HepG2 (cell line): ENCODE measurements around the gene SERTAD1. TPM values are rescaled to one million over a fixed set of nuclear protein-coding genes. Genes with fewer than 3 reads are reported as not detected.

Experiments used
- CAMTA2 ChIP-seq: sonication (generic); formaldehyde crosslinking; IDR thresholded peaks from 2 replicates; pipeline ENCODE4 v1.4.0; 2020; ENCODE audit warnings: mild to moderate bottlenecking, missing genetic modification reagents, borderline replicate concordance
- ERF ChIP-seq: IDR thresholded peaks from 2 replicates; pipeline ENCODE4 v1.6.1; 2018; ENCODE audit warnings: missing biosample characterization, missing genetic modification reagents
- FOSL1 ChIP-seq: sonication (generic); formaldehyde crosslinking; IDR thresholded peaks from 2 replicates; pipeline ENCODE4 v1.9.0; 2021; ENCODE audit warnings: missing genetic modification reagents, borderline replicate concordance
- FOXK2 ChIP-seq: fragments of 450-650 bp; IDR thresholded peaks from 2 replicates; pipeline ENCODE4 v1.6.1; 2016
- HMG20A ChIP-seq: IDR thresholded peaks from 2 replicates; pipeline ENCODE4 v1.6.1; 2016; ENCODE audit warnings: borderline replicate concordance
- ISL2 ChIP-seq: sonication (generic); formaldehyde crosslinking; IDR thresholded peaks from 2 replicates; pipeline ENCODE4 v1.5.0; 2020; ENCODE audit warnings: missing genetic modification reagents
- KDM5A ChIP-seq: fragments of 200-600 bp; sonication (generic); IDR thresholded peaks from 2 replicates; pipeline ENCODE4 v1.7.0; 2018; ENCODE audit warnings: antibody characterized with exemption, mild to moderate bottlenecking, low read length, borderline replicate concordance
- MAFF ChIP-seq: IDR thresholded peaks from 2 replicates; pipeline ENCODE4 v1.6.1; 2011; ENCODE audit warnings: low read depth, low read length, improper control_type of control experiment
- MIER3 ChIP-seq: IDR thresholded peaks from 2 replicates; pipeline ENCODE4 v1.6.1; 2016; ENCODE audit warnings: missing compliant biosample characterization, borderline replicate concordance
- MTF1 ChIP-seq: sonication (generic); formaldehyde crosslinking; IDR thresholded peaks from 2 replicates; pipeline ENCODE4 v1.5.0; 2020; ENCODE audit warnings: missing genetic modification reagents
- NFE2 ChIP-seq: sonication (generic); formaldehyde crosslinking; IDR thresholded peaks from 2 replicates; pipeline ENCODE4 v1.4.0; 2020; ENCODE audit warnings: missing genetic modification reagents
- NFIC ChIP-seq: IDR thresholded peaks from 2 replicates; pipeline ENCODE4 v1.6.1; 2012; ENCODE audit warnings: mild to moderate bottlenecking, low read length, inconsistent platforms
- NFYC ChIP-seq: IDR thresholded peaks from 2 replicates; pipeline ENCODE4 v1.6.1; 2016; ENCODE audit warnings: missing genetic modification reagents, missing compliant biosample characterization
- SIN3A ChIP-seq: IDR thresholded peaks from 2 replicates; pipeline ENCODE4 v1.6.1; 2011; ENCODE audit warnings: low read depth, mild to moderate bottlenecking, control low read depth, low read length, borderline replicate concordance
- SP1 ChIP-seq, 2 experiments: fragments of 450-650 bp in 1 of 2; sonication (generic) in 1 of 2; formaldehyde crosslinking in 1 of 2; IDR thresholded peaks; 2 replicates each; pipeline versions ENCODE4 v1.4.0 to v1.6.1; 2016 to 2020; ENCODE audit warnings: missing genetic modification reagents in 1 of 2
- THAP7 ChIP-seq: sonication (generic); formaldehyde crosslinking; IDR thresholded peaks from 2 replicates; pipeline ENCODE4 v1.8.1; 2023; ENCODE audit warnings: mild to moderate bottlenecking, missing genetic modification reagents
- ZBTB7B ChIP-seq: sonication (generic); formaldehyde crosslinking; IDR thresholded peaks from 2 replicates; pipeline ENCODE4 v1.4.0; 2020; ENCODE audit warnings: missing genetic modification reagents
- ZC3H13 ChIP-seq: sonication (generic); formaldehyde crosslinking; IDR thresholded peaks from 2 replicates; pipeline ENCODE4 v1.8.1; 2023; ENCODE audit warnings: mild to moderate bottlenecking, missing genetic modification reagents, moderate library complexity
- ZMAT5 ChIP-seq: sonication (generic); formaldehyde crosslinking; IDR thresholded peaks from 2 replicates; pipeline ENCODE4 v1.5.0; 2020; ENCODE audit warnings: mild to moderate bottlenecking, low read depth, missing genetic modification reagents, borderline replicate concordance
- ZNF292 ChIP-seq: sonication (generic); formaldehyde crosslinking; IDR thresholded peaks from 2 replicates; pipeline ENCODE4 v1.8.1; 2022; ENCODE audit warnings: mild to moderate bottlenecking, low read depth, missing genetic modification reagents, borderline replicate concordance
- ZNF557 ChIP-seq: sonication (generic); formaldehyde crosslinking; IDR thresholded peaks from 2 replicates; pipeline ENCODE4 v1.4.0; 2020; ENCODE audit warnings: missing genetic modification reagents
- ZNF607 ChIP-seq: sonication (generic); formaldehyde crosslinking; IDR thresholded peaks from 2 replicates; pipeline ENCODE4 v1.5.1; 2020; ENCODE audit warnings: missing genetic modification reagents, mild to moderate bottlenecking, borderline replicate concordance
- ZNF746 ChIP-seq: sonication (generic); formaldehyde crosslinking; IDR thresholded peaks from 2 replicates; pipeline ENCODE4 v1.8.0; 2022; ENCODE audit warnings: mild to moderate bottlenecking, missing genetic modification reagents
- ZNF792 ChIP-seq: IDR thresholded peaks from 2 replicates; pipeline ENCODE4 v1.6.1; 2016
- ZNF891 ChIP-seq: sonication (generic); formaldehyde crosslinking; IDR thresholded peaks from 2 replicates; pipeline ENCODE4 v1.5.0; 2020; ENCODE audit warnings: mild to moderate bottlenecking, missing genetic modification reagents
- polyA plus RNA-seq, 8 experiments: library from polyadenylated mRNA; depleted of rRNA in 3 of 8; stranded (reverse) in 7 of 8; unstranded in 1 of 8; fragments of >200 nt; fragmentation: Illumina TruSeq in 4 of 8; extraction: Trizol in 4 of 8; gene quantifications; 2 replicates each; pipeline versions ENCODE4 v1.2.1 to v1.2.3, GENCODE V29; 2011 to 2016; ENCODE audit warnings: low read depth in 4 of 8, missing spikeins in 1 of 8, mixed read lengths in 1 of 8; ENCODE audit not compliant: insufficient read depth in 1 of 8
- total RNA-seq, 5 experiments: library from RNA; depleted of rRNA; stranded (reverse); fragments of >200 nt; fragmentation: Illumina TruSeq; extraction: Trizol; gene quantifications; 2 replicates each; pipeline ENCODE4 v1.2.3, GENCODE V29; 2016; ENCODE audit warnings: low read depth in 1 of 5
- TF ChIP-seq, protein P1 (sequence below): sonication (generic); formaldehyde crosslinking; IDR thresholded peaks from 2 replicates; pipeline ENCODE4 v1.4.0; 2020; ENCODE audit warnings: mild to moderate bottlenecking, missing genetic modification reagents
- TF ChIP-seq, protein P2 (sequence below): sonication (generic); formaldehyde crosslinking; IDR thresholded peaks from 2 replicates; pipeline ENCODE4 v1.4.0; 2020; ENCODE audit warnings: missing genetic modification reagents, mild to moderate bottlenecking, borderline replicate concordance
- TF ChIP-seq, protein P3 (sequence below): sonication (generic); formaldehyde crosslinking; IDR thresholded peaks from 2 replicates; pipeline ENCODE4 v1.4.0; 2020; ENCODE audit warnings: missing genetic modification reagents

SERTAD1 gene
- total and polyA plus RNA-seq, 2 of the 13 experiments (the other 11 are each of a cell fraction or from before 2014, with no cell fraction given), result 4.3 to 4.5 TPM

- TF ChIP-seq, protein P1, sequence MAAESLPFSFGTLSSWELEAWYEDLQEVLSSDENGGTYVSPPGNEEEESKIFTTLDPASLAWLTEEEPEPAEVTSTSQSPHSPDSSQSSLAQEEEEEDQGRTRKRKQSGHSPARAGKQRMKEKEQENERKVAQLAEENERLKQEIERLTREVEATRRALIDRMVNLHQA, result no peak
- TF ChIP-seq FOXK2 (no peak), HMG20A (CRISPR knock-in tag) (peak; percentile 19; the same call in 1 of the 2 replicates), THAP7 (CRISPR knock-in tag) (no peak), SIN3A (no peak), ZNF292 (CRISPR knock-in tag) (peak; percentile 82), NFE2 (CRISPR knock-in tag) (no peak), MIER3 (CRISPR knock-in tag) (no peak), ZC3H13 (CRISPR knock-in tag) (no peak), NFIC (no peak), ISL2 (no peak), ZNF746 (CRISPR knock-in tag) (no peak), SP1 (IDR thresholded peaks at IDR 0.05) (no peak), SP1 (CRISPR knock-in tag; IDR thresholded peaks at IDR 0.05) (no peak), ZMAT5 (CRISPR knock-in tag) (no peak), MTF1 (CRISPR knock-in tag) (peak; percentile 88), CAMTA2 (CRISPR knock-in tag) (no peak), ZBTB7B (CRISPR knock-in tag) (peak; percentile 51; the same call in 1 of the 2 replicates), ZNF891 (CRISPR knock-in tag) (no peak), ERF (CRISPR knock-in tag) (peak; percentile 58; the same call in 1 of the 2 replicates), ZNF607 (CRISPR knock-in tag) (no peak), ZNF792 (CRISPR knock-in tag) (0 out of 2 replicates have a peak, but pooled peaks have one; percentile 14), MAFF (peak; percentile 55; the same call in 1 of the 2 replicates), ZNF557 (CRISPR knock-in tag) (peak; percentile 33; the same call in 1 of the 2 replicates), FOSL1 (no peak), KDM5A (no peak), NFYC (CRISPR knock-in tag) (0 out of 2 replicates have a peak, but pooled peaks have one; percentile 18)
- TF ChIP-seq, protein P2, sequence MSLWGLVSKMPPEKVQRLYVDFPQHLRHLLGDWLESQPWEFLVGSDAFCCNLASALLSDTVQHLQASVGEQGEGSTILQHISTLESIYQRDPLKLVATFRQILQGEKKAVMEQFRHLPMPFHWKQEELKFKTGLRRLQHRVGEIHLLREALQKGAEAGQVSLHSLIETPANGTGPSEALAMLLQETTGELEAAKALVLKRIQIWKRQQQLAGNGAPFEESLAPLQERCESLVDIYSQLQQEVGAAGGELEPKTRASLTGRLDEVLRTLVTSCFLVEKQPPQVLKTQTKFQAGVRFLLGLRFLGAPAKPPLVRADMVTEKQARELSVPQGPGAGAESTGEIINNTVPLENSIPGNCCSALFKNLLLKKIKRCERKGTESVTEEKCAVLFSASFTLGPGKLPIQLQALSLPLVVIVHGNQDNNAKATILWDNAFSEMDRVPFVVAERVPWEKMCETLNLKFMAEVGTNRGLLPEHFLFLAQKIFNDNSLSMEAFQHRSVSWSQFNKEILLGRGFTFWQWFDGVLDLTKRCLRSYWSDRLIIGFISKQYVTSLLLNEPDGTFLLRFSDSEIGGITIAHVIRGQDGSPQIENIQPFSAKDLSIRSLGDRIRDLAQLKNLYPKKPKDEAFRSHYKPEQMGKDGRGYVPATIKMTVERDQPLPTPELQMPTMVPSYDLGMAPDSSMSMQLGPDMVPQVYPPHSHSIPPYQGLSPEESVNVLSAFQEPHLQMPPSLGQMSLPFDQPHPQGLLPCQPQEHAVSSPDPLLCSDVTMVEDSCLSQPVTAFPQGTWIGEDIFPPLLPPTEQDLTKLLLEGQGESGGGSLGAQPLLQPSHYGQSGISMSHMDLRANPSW (CRISPR knock-in tag), result no peak; the same call in 1 of the 2 replicates
- TF ChIP-seq, protein P3, sequence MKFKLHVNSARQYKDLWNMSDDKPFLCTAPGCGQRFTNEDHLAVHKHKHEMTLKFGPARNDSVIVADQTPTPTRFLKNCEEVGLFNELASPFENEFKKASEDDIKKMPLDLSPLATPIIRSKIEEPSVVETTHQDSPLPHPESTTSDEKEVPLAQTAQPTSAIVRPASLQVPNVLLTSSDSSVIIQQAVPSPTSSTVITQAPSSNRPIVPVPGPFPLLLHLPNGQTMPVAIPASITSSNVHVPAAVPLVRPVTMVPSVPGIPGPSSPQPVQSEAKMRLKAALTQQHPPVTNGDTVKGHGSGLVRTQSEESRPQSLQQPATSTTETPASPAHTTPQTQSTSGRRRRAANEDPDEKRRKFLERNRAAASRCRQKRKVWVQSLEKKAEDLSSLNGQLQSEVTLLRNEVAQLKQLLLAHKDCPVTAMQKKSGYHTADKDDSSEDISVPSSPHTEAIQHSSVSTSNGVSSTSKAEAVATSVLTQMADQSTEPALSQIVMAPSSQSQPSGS, result 0 out of 2 replicates have a peak, but pooled peaks have one; percentile 22
Observed at GRCh38 chr19:40461669-40462221, 36.0 kb upstream of the SERTAD1 start (continued).
